Measurements from ENCODE around the gene CLDN20.
"Not testable (repeated sequence)": the region's sequence is repeated elsewhere in the genome, so short reads cannot be mapped to it uniquely, and the experiment has no call there.

CLDN20 gene

GRCh38 chr6:155263373-155264063 is at the start of gene CLDN20:
Gene CLDN20 (plus strand): TSS chr6:155264013. CDS start chr6:155275720, 11,707 bp downstream.
- no peak for DNase-seq (ENCODE audit: low read depth)

- no peak for DNase-seq (ENCODE audit: low read depth)
These were observed 47.9 kb upstream of the CLDN20 start for GRCh38 chr6:155215906-155216305.

GRCh38 chr6:155216312-155217046 is 47.3 kb upstream of the CLDN20 start:
- DNase-seq (ENCODE audit: low read depth), result no peak

GRCh38 chr6:155218711-155219110 is 45.1 kb upstream of the CLDN20 start:
- not testable (repeated sequence) for DNase-seq (ENCODE audit: low read depth)

GRCh38 chr6:155219299-155219698 is 44.5 kb upstream of the CLDN20 start:
- DNase-seq (ENCODE audit: low read depth), result no peak

GRCh38 chr6:155219858-155220301 is 43.9 kb upstream of the CLDN20 start:
- DNase-seq (ENCODE audit: low read depth), result no peak

- DNase-seq (ENCODE audit: low read depth), result no peak
These were observed 42.7 kb upstream of the CLDN20 start for GRCh38 chr6:155221086-155221485.

- no peak for DNase-seq (ENCODE audit: low read depth)
These were observed 41.3 kb upstream of the CLDN20 start for GRCh38 chr6:155222506-155222905.

- DNase-seq (ENCODE audit: low read depth), result peak; percentile 7
These were observed 40.0 kb upstream of the CLDN20 start for GRCh38 chr6:155223646-155224451.

- DNase-seq (ENCODE audit: low read depth), result no peak
These were observed 39.2 kb upstream of the CLDN20 start for GRCh38 chr6:155224618-155225017.

- DNase-seq (ENCODE audit: low read depth), result no peak
These were observed 36.8 kb upstream of the CLDN20 start for GRCh38 chr6:155227046-155227445.

GRCh38 chr6:155228546-155229166 is 35.2 kb upstream of the CLDN20 start:
- no peak for DNase-seq (ENCODE audit: low read depth)

GRCh38 chr6:155230975-155231374 is 32.8 kb upstream of the CLDN20 start:
- DNase-seq (ENCODE audit: low read depth), result not testable (repeated sequence)

GRCh38 chr6:155232848-155233247 is 31.0 kb upstream of the CLDN20 start:
- DNase-seq (ENCODE audit: low read depth), result no peak

GRCh38 chr6:155234167-155234566 is 29.6 kb upstream of the CLDN20 start:
- no peak for DNase-seq (ENCODE audit: low read depth)

GRCh38 chr6:155234687-155235086 is 29.1 kb upstream of the CLDN20 start:
- no peak for DNase-seq (ENCODE audit: low read depth)

GRCh38 chr6:155235087-155235486 is 28.7 kb upstream of the CLDN20 start:
- no peak for DNase-seq (ENCODE audit: low read depth)

GRCh38 chr6:155237613-155238012 is 26.2 kb upstream of the CLDN20 start:
- no peak for DNase-seq (ENCODE audit: low read depth)

- no peak for DNase-seq (ENCODE audit: low read depth)
These were observed 22.8 kb upstream of the CLDN20 start for GRCh38 chr6:155240905-155241600.

GRCh38 chr6:155241966-155242365 is 21.8 kb upstream of the CLDN20 start:
- DNase-seq (ENCODE audit: low read depth), result no peak

GRCh38 chr6:155244434-155244833 is 19.4 kb upstream of the CLDN20 start:
- no peak for DNase-seq (ENCODE audit: low read depth)

- DNase-seq (ENCODE audit: low read depth), result no peak
These were observed 18.6 kb upstream of the CLDN20 start for GRCh38 chr6:155245193-155245592.

All from activated gamma-delta T cell treated with anti-CD3 and anti-CD28 coated beads, Interleukin-2, amount 50 U/mL, for 16 hours (primary cell).